Measurements from ENCODE around the gene TBPL1. TPM values are rescaled to one million over a fixed set of nuclear protein-coding genes. Genes with fewer than 3 reads are reported as not detected.

TBPL1 gene
- total and polyA plus RNA-seq, 2 of the 8 experiments (the other 6 are each of a cell fraction or from before 2014, with no cell fraction given) = 32.5 to 67.0 TPM

DNA sequence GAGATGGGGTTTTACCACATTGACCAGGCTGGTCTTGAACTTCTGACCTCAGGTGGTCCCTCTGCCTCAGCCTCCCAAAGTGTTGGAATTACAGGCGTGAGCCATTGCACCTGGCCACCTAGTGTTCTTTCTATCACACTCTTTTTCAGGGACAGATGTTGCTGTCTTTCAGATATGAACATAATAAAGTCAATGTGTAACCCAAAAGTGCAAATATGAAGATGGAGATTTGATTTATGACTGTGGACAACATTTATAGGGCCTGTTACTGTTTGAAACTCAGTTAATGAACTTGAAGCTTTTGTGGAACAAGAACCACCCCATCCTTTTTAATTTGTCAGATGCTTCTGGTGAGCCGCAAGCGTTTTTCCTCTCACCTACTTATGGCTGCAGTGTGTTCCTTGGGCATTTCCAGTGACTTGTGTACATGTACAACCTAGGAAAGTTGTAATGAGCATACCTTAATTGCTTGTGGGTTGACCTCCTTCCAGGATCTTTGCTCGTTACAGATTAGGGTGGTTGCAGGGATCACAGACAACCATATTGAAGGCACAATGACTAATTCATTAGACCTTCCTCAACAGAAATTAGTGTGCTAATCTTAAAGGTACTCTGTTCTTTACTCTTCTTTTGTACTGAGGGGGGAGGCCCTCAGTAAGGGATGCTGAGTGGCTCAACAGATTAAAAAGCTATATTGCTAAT is 6.8 kb downstream of the TBPL1 start:
- Histone ChIP-seq H3K4me2 (ENCODE audit: insufficient read depth in 1 of 2, low read depth in 2 of 2, low read length in 2 of 2) (no peak overlapping the region), H3K9ac (replicated peaks in 1 of 4; ENCODE audit: extremely low read depth in 1 of 4, low read depth in 3 of 4, low read length in 3 of 4) (no peak overlapping the region), H2BK20ac (ENCODE audit: low read length) (no peak overlapping the region), H3K79me1 (ENCODE audit: low read depth, low read length) (peaks cover 9% of the 10 kb centered on the region), H3K36me3 (ENCODE audit: control insufficient read depth in 2 of 4, insufficient read depth in 4 of 4, low read length in 3 of 4) (no peaks in the 10 kb centered on the region), H3K27me3 (replicated peaks in 1 of 4; ENCODE audit: control insufficient read depth in 3 of 4, extremely low read depth in 1 of 4, insufficient read depth in 3 of 4, low read length in 3 of 4) (no peaks in the 10 kb centered on the region), H3K23me2 (ENCODE audit: low read depth, low read length) (no peaks in the 10 kb centered on the region), H3K4me1 (replicated peaks in 1 of 4; ENCODE audit: control insufficient read depth in 3 of 4, insufficient read depth in 4 of 4, low read length in 3 of 4) (peaks cover 0 to 4% (median under 1%) of the 10 kb centered on the region in 4 experiments; a peak in 2 of 7 replicates), H3K23ac (ENCODE audit: insufficient read length) (no peak overlapping the region), H4K8ac (ENCODE audit: extremely low read depth, insufficient read depth, low read length) (no peak overlapping the region), H3K56ac (replicated peaks; ENCODE audit: insufficient read length, low read depth, low read length) (no peak overlapping the region), H2BK120ac (replicated peaks; ENCODE audit: low read depth, low read length) (no peak overlapping the region), H3K4ac (replicated peaks; ENCODE audit: insufficient read length, low read depth, low read length) (no peak overlapping the region), H3K14ac (ENCODE audit: insufficient read length) (no peak overlapping the region), H2AFZ (ENCODE audit: low read length) (no peak overlapping the region), H4K5ac (ENCODE audit: insufficient read length, low read depth, low read length) (no peak overlapping the region), H4K91ac (replicated peaks; ENCODE audit: insufficient read length, low read length) (no peak overlapping the region), H3K79me2 (ENCODE audit: control insufficient read depth in 1 of 2, insufficient read depth in 2 of 2, low read length in 2 of 2) (peaks cover 27 to 95% of the 10 kb centered on the region in 2 experiments), H3K18ac (ENCODE audit: extremely low read depth, low read length) (no peak overlapping the region), H3K9me3 (ENCODE audit: insufficient read depth in 2 of 2, low read depth in 1 of 2, low read length in 1 of 2) (no peaks in the 10 kb centered on the region), H3K27ac (ENCODE audit: low read depth, low read length) (no peak overlapping the region), H3K4me3 (ENCODE audit: extremely low read depth in 1 of 4, insufficient read depth in 2 of 4, low read depth in 3 of 4, low read length in 4 of 4) (no peak overlapping the region), H2AK5ac (ENCODE audit: low read depth, low read length) (no peak overlapping the region), H2BK15ac (ENCODE audit: low read length) (no peak overlapping the region), H2BK12ac (ENCODE audit: low read depth, low read length) (no peak overlapping the region), H2BK5ac (ENCODE audit: low read depth, low read length) (no peak overlapping the region), H4K20me1 (replicated peaks in 1 of 2; ENCODE audit: control insufficient read depth in 1 of 2, insufficient read depth in 2 of 2, low read length in 2 of 2) (peaks cover 3 to 4% of the 10 kb centered on the region in 2 experiments)
- DNase-seq (ENCODE audit: low read depth in 1 of 2, low spot score in 2 of 2) = no peak
- ChIA-PET POLR2A (ENCODE audit: partially characterized antibody) (no interaction called here), CTCF (ENCODE audit: partially characterized antibody) (interaction anchor here (1.3 to 3.1 kb wide), 5 partner anchors 10 to 104 kb away, joined by 3 to 32 read pairs (median 6); no protein-coding TSS in a partner anchor)
- no peak for FAIRE-seq
- 92% methylated on average over 4 of the region's 4 CpGs; no CpG with 5 or more reads in 1 of the 2 experiments for WGBS, 2 experiments (ENCODE audit: extremely low coverage in 1 of 2, insufficient coverage in 1 of 2, insufficient read length in 1 of 2, insufficient replicate concordance in 2 of 2, low coverage in 1 of 2, low lambda C conversion rate in 2 of 2, missing lambda C conversion rate in 1 of 2)
- TF ChIP-seq ZNF274 (IDR thresholded peaks at IDR 0.05; ENCODE audit: borderline replicate concordance, extremely low read depth, low read length) (no peak), SUZ12 (IDR thresholded peaks at IDR 0.05; ENCODE audit: low read length) (no peak), RBBP5 (IDR thresholded peaks at IDR 0.05; ENCODE audit: borderline replicate concordance, low read depth, low read length) (no peak), SIRT6 (IDR thresholded peaks at IDR 0.05; ENCODE audit: low read length) (no peak), RXRA (IDR thresholded peaks at IDR 0.05; ENCODE audit: insufficient read depth, low read depth, low read length) (no peak), BCL11A (IDR thresholded peaks at IDR 0.05; ENCODE audit: low read depth in 2 of 2, low read length in 2 of 2) (no peak), SAP30 (IDR thresholded peaks at IDR 0.05; ENCODE audit: insufficient read depth, insufficient replicate concordance, low read length) (no peak), KDM1A (IDR thresholded peaks at IDR 0.05; ENCODE audit: borderline replicate concordance, low read length) (no peak), TEAD4 (IDR thresholded peaks at IDR 0.05; ENCODE audit: low read depth, low read length) (no peak), CBX5 (IDR thresholded peaks at IDR 0.05; ENCODE audit: low read depth, low read length) (no peak), GABPA (IDR thresholded peaks at IDR 0.05; ENCODE audit: borderline replicate concordance, insufficient read depth, low read length) (no peak), ASH2L (IDR thresholded peaks at IDR 0.05; ENCODE audit: low read length) (no peak)
- TF ChIP-seq, protein P1, sequence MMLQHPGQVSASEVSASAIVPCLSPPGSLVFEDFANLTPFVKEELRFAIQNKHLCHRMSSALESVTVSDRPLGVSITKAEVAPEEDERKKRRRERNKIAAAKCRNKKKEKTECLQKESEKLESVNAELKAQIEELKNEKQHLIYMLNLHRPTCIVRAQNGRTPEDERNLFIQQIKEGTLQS (IDR thresholded peaks at IDR 0.05; ENCODE audit: insufficient read depth, low read depth, low read length) = no peak
